LoVo (cell line): ENCODE data around the gene CCN5.
"Not testable (repeated sequence)": the region's sequence is repeated elsewhere in the genome, so short reads cannot be mapped to it uniquely, and the experiment has no call there.

Source experiments
- DNase-seq: peaks from one replicate; pipeline ENCODE4 v3.0.0-alpha.2; 2016; ENCODE audit warnings: low spot score

CCN5 gene, protein sequence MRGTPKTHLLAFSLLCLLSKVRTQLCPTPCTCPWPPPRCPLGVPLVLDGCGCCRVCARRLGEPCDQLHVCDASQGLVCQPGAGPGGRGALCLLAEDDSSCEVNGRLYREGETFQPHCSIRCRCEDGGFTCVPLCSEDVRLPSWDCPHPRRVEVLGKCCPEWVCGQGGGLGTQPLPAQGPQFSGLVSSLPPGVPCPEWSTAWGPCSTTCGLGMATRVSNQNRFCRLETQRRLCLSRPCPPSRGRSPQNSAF

DNA sequence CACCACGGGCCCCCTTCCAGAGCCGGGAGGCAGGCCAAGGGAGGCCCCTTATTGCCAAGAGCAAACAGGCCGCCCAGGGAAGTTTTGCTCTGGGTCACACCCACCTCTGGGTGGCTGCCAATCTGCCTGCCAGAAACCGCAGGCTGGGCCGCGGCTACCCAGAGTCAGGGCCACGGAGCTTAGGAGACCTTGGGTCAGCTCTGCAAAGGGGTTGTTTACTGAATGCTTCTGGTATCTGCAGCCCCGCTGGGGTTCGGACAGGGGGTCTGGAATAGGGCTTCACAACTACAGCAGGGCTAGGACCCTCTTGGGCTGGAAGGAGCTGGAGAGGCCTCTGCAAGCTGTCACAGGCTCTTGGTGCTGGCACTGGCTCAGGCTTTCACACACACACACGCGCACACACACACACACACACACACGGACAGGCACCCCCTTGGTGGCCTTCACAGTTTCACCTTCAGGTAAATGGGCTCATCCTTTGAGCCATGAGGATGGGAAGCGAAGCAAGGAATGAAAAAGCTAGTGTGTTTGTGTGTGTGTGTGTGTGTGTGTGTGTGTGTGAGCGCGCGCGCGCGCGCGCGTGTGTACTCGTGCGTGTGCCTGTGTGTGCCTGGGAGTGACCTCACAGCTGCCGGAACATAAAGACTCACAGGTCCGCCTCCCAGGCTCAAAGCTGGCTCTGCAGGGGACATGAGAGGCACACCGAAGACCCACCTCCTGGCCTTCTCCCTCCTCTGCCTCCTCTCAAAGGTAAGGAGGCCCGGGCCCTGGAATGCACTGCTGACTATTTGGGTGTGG lies at the start of gene CCN5:
CCN5 (plus strand) TSS at position 669 of the 798 bp plus-strand sequence; CDS start at position 691, 22 bp downstream.
- DNase-seq: peak; percentile 86

DNA sequence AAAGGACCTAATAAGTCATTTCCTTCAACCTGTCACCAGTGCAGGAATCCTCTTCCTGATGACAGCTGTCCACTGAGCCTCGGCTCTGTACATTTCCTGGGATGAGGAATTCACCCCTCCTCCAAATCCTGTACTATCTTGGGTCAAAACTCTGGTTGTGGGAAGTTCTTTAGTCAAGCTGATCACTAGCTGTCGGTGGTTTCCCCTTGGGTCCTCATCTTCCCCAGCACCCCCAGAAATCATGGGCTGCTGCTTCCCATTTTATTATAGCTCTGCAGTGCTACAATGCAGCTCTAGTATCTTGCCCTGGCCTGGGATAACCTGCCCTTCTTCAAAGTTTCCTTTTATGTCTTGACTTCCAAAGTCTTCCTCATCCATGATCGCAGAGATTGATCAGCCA lies 49.1 kb upstream of the CCN5 start:
- no peak for DNase-seq

DNA sequence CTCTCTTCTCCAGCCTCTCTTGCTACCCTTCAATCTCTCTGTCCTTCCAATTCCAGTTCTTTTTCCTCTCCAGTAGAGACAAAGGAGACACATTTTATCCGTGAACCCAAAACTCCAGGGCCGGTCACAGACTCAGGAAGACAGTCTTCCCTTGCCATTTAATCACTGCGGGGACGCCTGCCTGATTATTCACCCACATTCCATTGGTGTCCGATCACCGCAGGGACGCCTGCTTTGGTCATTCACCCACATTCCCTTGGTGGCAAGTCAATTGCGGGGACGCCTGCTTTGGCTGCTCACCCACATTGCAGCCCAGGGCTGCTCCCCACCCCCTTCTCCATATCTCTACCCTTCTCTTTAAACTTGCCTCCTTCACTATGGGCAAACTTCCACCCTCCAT lies 44.3 kb upstream of the CCN5 start:
- DNase-seq: not testable (repeated sequence)

DNA sequence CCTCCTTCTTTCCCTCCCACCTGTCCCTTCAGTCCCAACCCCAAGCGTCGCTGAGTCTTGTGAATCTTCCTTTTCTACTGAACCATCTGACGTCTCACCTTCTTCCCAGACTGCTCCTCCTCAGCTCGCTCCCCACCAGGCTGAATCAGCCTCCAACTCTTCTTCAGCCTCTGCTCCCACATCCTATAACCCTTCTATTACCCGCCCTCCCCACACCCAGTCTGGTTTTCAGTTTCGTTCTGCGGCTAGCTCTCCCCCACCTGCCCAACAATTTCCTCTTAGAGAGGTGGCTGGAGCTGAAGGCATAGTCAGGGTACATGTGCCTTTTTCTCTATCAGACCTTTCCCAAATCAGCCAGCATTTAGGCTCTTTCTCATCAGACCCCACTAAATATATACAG lies 43.6 kb upstream of the CCN5 start:
- DNase-seq: not testable (repeated sequence)

DNA sequence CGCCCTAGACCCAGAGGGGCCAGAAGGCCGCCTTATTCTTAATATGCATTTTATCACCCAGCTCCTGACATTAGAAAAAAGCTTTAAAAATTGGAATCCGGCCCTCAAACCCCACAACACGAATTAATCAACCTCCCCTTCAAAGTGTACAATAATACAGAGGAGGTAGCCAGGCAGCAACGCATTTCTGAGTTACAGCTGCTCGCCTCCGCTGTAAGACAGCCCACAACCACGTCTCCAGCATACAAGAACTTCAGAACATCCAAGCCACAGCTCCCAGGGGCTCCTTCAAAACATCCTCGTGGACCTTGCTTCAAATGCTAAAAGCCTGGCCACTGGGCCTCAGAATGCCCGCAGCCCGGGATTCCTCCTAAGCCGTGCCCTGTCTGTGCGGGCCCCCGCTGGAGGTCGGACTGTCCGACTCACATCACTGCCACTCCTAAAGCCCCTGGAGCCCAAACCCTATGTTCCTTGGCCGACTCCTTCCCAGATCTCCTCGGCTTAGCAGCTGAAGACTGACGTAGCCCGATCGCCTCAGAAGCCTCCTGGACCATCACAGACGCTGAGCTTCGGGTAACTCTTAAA lies 42.8 kb upstream of the CCN5 start:
- DNase-seq: not testable (repeated sequence)

DNA sequence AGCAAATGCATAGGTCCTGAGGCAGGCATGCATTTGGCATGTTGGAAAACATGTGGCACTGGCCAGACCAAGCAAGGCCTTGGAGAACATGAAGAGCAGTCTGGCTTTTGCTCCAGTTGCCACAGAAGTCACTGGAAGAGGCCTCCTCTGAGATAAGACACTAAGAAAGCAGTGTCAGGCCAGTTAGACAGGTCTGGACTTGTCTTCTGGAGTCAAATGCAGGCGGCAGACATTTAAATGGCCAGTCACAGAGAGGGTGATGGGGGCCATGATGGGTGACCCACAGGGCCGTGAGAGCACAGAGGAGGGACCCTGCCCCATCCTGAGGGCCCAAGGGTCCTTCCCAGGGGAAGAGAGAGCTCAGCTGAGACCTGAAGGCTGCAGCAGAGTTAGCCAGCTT lies 36.9 kb upstream of the CCN5 start:
- no peak for DNase-seq

- DNase-seq: no peak
Observed at GRCh38 chr20:44678990-44679611, 36.1 kb upstream of the CCN5 start.

DNA sequence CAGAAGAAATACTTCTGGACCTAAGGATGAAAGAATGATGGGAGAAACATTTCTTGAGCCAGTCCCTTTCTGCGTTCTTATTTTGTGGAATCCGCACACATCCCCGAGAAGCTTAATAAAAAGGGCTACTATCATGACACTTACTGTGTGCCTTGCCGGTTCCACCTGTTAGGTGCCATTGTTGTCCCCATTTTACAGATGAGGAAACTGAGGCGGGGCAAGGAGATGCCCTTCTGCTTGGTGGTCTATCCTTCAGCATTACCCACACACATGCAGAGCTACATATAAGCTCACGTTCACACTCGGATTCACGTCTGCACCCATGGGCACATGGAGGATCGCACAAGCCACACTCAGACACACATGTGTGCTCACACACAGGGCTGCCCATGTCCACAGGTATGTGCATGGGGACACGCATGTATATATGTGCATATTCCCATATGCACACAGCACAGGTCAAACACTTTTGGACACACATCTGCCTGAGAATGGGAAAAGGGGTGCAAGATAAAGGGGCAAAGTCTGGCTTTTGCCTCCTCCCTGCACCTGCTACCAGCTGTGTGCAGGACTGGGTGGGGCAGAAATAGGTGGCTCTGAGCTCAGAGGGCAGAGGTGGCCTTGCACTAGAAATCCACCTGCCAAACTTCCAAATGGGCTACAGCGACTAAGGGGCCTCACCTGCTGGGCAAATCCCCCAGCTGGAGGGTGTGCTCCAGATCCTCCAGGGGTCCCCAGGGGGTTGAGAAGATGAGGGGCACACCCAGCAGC lies 33.2 kb upstream of the CCN5 start:
- DNase-seq: no peak

DNA sequence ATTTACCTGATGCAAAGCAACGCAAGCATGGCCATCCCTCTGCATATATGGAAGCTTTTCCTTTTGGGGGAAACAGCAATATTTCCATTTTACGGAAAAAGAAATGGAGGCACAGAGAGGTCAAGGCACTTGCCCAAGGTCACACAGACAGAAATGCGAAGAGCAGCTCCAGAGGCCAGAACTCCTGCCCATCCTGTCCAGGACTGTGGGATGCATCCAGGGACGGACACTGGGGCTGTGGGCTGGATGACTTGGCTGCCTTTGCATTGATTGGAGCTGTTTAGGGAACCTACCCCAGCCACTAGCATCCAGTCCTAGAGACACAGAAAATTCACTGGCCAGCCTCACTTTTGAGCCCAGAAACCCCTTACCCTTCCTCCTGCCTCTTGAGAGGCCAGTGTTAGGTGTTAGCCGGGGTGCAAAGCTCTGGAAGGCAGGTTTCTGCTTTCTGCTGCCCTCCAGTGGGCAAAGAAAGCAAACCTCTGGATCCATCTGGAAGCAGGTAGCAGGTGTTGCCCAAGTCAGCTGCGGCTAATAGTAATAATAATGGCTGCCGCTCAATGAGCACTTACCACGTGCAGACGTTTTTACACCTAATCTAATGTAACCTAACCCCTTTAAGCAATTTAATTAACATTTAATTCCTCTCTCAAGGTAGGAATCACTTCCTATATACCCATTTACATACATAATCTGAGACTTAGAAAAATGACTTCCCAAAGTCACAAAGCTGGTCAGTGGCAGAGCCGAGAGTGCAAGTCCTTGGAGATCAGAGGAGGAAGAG lies 31.7 kb upstream of the CCN5 start:
- peak; percentile 67 for DNase-seq

DNA sequence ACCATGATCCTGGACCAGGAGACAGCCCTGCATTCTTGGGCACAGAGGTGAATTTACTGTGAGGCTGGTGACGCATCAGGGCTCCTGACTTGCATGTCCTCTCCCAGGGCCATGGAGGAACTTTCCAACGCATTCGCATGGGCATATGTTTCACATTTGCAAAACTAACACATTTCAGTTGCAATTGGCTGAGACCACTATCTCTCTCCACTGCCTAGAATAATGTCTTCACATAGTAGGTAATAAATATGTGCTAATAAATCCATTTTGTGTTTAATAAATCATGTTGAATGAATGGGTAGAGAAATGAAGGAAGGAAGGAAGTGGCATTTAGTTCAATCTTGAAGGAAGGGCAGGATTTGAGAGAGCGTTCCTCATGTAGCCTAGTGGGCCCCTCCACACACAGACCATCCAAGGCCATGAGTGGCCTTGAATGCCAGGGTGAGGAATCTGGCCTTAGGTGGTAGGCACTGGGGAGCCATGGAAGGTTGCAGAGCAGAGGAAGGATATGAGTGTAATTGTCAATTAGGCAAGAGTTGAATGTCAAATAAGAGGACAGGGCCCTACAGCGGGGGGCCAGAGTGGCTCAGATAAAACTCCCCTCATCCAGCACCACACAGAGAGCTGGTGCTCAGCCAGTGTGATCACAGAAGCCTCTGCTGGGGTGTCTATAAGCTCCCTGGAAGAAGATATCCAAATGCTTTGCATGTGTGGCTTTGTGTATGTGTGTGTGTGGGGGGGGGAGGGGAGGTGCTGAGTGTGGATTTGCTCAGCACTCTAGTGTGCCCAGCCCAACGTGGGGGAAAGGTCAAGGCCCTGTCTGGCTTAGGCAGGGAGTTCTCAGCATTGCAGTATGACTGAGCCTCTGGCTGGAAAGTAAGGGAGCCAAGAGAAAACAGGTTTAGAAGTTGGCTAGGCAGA lies 30.9 kb upstream of the CCN5 start:
- DNase-seq: no peak

- DNase-seq: no peak
Observed at GRCh38 chr20:44686934-44687333, 28.2 kb upstream of the CCN5 start.

- no peak for DNase-seq
Observed at GRCh38 chr20:44688053-44688625, 27.0 kb upstream of the CCN5 start.

DNA sequence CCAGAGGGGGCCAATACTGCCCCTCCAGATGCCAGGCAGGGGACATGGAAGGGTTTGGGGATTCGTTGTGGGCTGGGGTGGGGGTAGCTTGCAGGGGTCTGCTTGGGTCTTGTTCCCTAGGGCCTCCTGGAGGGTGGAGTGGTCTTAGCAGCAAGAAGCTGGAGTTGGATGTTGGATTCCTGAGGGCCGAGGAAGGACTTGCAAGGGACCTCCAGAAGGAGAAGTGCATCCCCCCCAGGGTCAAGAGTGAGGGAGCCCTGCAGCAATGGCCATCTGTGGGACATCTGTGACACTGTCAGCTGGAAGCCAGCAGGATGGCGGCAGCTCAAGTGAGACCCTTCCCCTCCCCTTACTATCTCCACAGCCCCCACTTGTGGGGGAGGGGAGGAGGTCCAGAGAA lies 25.4 kb upstream of the CCN5 start:
- no peak for DNase-seq

GRCh38 chr20:44690781-44691423 lies 24.3 kb upstream of the CCN5 start:
- DNase-seq: no peak

- no peak for DNase-seq
Observed at GRCh38 chr20:44691424-44692423, 23.4 kb upstream of the CCN5 start.

DNA sequence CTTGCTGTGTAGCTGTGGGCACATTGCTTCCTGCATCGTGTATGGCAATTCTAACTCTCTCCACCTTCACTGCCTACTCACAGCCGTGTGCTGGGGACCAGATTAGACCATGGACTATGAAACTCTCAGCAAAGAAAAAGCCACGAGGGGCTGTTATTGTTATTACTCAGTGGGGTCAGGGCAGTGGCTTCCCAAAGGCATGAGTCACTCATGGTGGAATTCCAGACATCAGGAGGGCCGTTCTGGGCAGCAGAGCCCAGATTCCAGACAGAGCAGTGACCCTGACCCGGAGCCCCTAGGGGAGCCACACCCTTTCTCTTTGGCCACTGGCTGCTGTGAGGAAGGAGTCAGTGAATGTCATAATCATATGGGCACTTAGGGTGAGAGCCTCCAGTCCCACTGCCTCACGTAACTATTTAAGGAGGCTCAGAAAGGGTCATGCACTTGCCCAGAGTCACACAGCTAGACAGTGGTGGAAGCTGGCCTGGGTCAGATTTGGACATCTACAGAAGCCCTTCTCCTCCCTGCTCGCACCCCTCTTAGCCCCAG lies 22.2 kb upstream of the CCN5 start:
- peak; percentile 83 for DNase-seq

- no peak for DNase-seq
Observed at GRCh38 chr20:44693627-44694026, 21.5 kb upstream of the CCN5 start.

DNA sequence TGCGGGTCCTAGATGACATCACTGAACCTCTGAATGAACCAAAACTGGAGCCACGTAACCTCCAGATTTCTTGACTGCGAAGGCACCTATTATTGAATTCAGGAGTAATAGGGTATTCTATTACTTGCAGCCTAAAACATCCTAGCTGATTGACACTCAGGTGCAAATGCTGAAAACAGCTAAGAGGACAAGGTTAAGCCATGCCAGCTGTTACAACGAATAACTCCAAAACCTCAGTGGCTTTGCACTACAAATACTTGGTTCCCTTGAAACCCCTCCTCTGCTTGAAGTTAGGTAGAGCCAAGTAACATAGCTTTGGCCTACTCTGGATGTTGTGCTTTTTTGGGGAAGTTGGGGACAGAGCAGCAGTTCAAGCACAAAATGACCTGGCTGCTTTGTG lies 21.0 kb upstream of the CCN5 start:
- no peak for DNase-seq
